ENCODE data around the gene HAUS3.
"Not testable (repeated sequence)": the region's sequence is repeated elsewhere in the genome, so short reads cannot be mapped to it uniquely, and the experiment has no call there.

The HAUS3 gene

DNA sequence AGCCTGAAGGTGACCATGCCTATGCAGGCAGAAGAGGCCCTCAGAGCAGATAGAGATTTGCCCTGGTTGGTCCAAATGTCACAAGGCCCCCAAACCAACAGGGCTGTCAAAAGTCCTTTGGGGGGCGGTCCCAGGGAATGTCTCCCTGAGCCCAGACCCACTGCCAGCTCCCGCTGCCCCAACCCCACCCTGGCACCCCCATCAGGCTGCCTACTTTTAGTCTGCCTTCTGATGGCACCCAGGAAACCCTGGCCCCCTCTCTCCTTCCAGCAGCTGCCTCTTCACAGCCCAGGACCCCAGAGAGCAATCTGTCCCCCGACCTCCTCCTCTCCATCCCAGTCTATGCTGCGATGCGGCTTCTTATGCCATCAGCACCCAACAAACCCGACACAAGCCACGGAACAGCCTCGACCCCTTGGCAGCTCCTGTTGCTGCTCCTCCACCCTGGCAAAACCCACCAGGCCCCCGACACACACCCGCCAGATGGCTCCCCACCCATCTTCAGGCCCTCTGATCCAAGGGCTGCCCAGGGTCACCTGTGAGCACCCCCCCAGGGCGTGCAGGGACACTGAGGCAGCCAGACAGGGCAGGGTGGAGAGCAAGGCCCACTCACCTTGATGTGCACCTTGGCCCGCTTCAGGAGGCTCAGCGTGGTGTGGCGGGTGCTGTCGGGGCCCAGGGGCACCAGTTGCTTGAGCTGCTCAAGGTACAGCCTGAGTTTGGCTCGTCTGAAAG is 10.0 kb upstream of the HAUS3 start:
- no peak for DNase-seq (ENCODE audit: low read depth, low spot score)

DNA sequence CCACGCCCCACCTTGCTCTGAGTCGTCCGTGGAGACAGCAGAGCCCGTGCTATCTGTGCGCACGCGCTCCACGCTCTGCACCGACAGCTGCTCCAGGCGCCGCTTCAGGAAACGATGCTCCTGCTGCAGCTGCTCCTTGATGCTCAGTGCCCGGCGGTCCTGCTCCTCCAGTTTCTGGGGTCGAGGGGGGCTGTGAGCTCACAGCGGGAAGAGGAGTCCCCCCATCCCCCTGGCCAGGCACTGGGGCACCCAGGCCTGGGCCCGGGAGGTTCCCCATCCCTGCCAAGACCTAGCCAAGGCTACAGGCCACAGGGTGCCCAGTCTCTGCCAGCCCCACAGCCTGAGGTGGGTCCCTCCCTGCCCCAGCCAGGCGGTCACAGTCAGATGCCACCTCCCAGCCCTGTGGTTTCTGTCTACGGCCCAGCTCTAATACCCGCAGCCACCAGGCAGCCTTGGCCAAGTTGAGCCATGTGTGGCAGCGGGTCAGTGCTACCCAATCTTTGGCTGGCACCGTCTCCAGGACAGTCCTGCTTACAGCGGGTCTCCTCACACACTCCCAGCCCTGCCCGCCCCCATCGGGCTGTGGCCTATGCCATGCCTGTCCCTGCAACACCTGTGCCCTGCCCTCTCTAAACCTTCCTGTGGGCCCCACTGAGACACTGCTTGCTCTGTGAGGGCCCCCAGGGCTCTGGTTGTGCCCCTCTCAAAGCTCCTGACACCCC is 9.3 kb upstream of the HAUS3 start:
- no peak for DNase-seq (ENCODE audit: low read depth, low spot score)

- DNase-seq (ENCODE audit: low read depth, low spot score): no peak
Measured at GRCh38 chr4:2250357-2251072, 8.6 kb upstream of the HAUS3 start.

DNA sequence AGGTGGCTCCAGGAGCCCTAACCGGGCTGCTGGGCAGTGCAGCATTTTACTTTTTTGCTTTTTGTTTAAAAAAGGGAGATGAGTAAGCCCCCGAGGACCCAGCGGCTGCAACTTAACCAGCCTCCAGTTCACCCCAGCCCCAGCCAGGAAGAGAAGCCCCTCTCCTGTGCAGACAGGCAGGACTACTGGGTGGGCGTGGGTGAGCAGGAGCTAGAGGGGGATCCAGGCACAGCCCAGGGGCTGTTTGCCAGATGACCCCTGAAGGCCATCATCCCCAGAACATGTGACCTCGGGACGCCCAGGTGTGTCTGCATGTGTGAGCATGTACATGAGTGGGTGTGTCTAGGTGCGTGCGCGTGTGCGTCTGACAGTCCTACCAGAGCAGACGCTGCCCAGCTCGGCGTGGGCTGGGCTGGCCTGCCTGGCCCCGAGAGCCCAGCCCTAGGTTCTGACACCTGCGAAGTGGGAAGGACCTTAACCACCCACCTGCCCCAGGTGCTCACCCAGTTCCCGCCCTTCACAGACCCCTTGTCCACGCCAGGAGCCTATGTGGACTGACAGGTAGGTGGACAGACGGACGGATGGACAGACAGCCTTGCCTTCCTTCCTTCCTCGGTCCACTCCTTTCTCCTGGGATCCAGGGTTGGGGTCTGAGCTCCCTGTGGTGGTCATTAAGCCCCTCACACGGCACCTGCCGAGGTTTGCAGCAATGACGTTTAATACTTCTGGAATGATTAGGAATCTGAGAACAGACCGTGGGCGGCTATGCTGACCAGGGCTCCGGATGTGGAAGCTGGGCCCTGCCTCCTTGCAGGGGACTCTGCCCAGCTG is 7.8 kb upstream of the HAUS3 start:
- no peak for DNase-seq (ENCODE audit: low read depth, low spot score)

- no peak for DNase-seq (ENCODE audit: low read depth, low spot score)
Measured at GRCh38 chr4:2248821-2249261, 6.9 kb upstream of the HAUS3 start.

DNA sequence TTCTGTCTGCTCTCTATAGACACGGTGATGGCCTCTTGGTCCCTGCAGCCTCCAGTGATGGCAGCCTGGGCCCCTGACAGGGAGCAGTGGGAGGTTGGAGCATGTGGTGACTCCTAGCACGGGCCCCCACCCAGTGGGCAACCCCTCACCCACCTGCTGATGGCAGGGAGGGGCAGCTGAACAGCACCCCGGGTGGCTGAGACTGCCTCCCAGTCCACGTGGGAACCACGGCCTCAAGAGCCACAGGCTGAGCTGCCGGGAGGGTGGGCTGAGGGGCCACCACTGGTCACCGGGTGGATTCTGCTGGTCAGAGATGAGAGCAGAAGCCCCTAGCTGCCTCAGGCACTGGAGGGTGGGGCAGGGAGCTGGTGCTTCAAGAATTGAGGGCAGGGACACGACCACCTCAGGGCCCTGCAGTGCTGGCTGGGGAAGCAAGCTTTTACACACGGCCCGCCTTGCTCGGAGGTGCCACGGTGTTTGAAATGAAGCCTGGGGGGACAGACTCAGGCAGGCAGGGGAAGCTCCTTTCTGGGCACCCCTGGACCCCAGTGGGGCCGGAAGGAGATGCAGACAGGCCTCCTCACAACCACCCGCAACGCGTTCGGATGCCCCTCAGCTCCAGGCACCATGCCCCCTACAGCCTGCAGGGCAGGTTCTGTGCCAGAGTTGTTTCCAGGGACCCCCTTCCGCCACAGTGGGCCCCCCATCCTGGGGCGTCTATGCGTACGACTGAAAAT is 6.3 kb upstream of the HAUS3 start:
- no peak for DNase-seq (ENCODE audit: low read depth, low spot score)

DNA sequence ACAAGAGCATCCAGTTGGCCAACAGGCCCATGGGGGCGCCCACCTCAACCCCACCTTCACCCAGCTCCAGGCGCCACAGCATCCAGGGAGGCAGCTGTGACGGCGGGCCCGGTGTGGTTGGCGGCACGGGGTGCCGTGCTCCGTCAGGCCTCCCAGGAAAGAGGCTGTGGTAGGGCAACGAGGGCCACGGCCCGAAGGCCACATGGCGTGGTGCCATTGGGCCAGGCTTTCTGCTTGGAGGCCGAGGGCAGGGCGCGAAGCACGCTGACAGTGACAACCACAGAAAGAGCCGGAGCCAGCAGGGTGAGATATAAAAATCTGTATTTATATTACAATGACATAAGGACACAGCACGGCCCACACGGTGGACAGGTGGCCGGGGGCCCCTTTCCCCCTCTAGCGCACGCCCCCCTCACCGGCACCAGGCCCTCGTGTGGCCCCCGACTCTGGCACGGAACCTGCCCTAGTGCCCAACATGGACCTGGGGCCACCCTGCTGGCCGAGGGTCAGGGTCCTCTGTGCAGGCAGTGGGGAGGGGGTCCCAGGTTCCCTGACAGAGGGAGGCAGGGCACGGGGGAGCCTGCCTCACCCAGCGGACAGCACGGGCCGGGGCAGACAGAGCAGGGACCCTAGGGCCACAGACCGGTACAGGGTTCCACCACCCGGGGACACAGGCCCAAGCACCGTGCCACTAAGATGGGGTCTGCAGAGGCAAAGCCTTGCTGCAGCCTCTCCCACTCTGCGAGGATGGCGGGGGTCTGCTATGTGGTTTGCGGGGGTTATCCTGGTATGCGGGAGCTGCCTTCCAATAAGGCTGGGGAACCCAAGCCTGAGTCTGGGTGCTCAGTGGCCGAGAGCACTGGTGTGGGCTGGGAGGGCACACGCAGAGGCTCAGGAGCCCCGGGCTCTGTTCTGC is 5.5 kb upstream of the HAUS3 start:
- DNase-seq (ENCODE audit: low read depth, low spot score): no peak

GRCh38 chr4:2246384-2247127 is 4.6 kb upstream of the HAUS3 start:
- no peak for DNase-seq (ENCODE audit: low read depth, low spot score)

GRCh38 chr4:2245787-2246275 is 3.9 kb upstream of the HAUS3 start:
- DNase-seq (ENCODE audit: low read depth, low spot score): no peak

DNA sequence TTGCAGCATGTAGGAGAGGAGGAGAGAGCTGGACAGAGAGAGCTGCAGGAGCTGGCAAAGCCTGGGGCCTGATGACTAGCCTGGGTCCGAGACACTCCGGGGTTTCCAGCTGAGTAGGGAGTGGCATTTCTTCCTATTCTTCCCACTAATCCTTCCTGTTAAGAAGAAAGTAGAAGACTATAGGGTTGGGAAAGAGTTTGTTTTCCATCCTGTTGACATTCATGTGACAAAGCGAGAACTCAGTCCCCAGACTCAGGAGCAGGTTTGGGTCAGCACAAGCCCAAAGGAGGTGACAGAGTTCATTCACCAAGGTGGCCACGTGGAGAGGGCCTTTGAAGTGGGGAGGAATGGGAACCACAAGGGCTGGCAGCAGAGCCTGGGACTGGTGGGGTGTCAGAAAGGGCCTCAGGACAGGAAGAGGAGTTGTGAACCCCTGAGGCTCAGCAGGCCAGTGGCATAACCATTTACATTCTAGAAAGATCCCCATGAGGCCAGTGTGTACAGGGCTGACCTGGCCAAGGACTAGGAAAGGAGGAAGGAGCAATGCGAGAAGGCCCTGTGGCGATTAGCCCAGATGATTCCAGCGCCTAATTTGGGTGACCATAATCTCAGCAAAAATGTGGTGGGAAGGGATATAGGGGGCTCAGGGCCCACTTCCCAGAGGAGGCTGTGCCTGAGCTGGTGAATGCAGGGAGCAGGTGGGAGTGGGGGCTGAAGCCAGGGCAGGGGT is 3.3 kb upstream of the HAUS3 start:
- DNase-seq (ENCODE audit: low read depth, low spot score): no peak

- DNase-seq (ENCODE audit: low read depth, low spot score): no peak
Measured at GRCh38 chr4:2243681-2244380, 1.9 kb upstream of the HAUS3 start.

GRCh38 chr4:2241003-2241402 is 918 bp downstream of the HAUS3 start:
- DNase-seq (ENCODE audit: low read depth, low spot score): no peak

GRCh38 chr4:2236944-2237666 is 4.8 kb downstream of the HAUS3 start:
- no peak for DNase-seq (ENCODE audit: low read depth, low spot score)

GRCh38 chr4:2231082-2231481 is 10.8 kb downstream of the HAUS3 start:
- DNase-seq (ENCODE audit: low read depth, low spot score): no peak

GRCh38 chr4:2226261-2226660 is 15.7 kb downstream of the HAUS3 start:
- DNase-seq (ENCODE audit: low read depth, low spot score): no peak

- DNase-seq (ENCODE audit: low read depth, low spot score): no peak
Measured at GRCh38 chr4:2222838-2223237, 19.1 kb downstream of the HAUS3 start.

DNA sequence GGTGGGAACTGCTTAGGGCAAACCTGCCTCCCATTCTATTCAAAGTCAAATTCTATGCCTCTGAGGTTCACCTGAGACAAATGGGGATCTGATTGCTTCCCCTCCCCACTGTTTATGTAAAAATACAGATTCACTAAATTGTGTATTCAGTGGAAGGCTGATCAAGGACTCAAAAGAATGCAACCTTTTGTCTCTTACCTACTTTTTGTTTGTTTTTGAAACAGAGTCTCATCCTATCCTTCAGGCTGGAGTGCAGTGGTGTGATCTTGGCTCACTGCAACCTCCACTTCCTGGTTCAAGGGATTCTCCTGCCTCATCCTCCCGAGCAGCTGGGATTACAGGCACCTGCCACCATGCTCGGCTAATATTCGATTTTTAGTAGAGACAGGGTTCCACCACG is 20.5 kb downstream of the HAUS3 start:
- DNase-seq (ENCODE audit: low read depth, low spot score): not testable (repeated sequence)
